Muscle of leg (tissue), 11 donors: ENCODE results near the gene IRF6. TPM values are rescaled to one million over a fixed set of nuclear protein-coding genes. Genes with fewer than 3 reads are reported as not detected.

Source experiments
- DNase-seq: peaks from one replicate; pipeline ENCODE4 v3.0.0; 2013
- H3K27ac ChIP-seq: one replicate; pipeline ENCODE4 v1.5.1; 2013; ENCODE audit warnings: mild to moderate bottlenecking, low read length, control low read depth
- H3K27me3 ChIP-seq: one replicate; pipeline ENCODE4 v1.6.1; 2013; ENCODE audit warnings: low read length; ENCODE audit not compliant: control insufficient read depth, insufficient read depth
- H3K36me3 ChIP-seq: one replicate; pipeline ENCODE4 v1.6.1; 2013; ENCODE audit warnings: low read length; ENCODE audit not compliant: control insufficient read depth, insufficient read depth
- H3K4me1 ChIP-seq: one replicate; pipeline ENCODE4 v1.6.1; 2013; ENCODE audit warnings: low read length; ENCODE audit not compliant: control insufficient read depth, insufficient read depth
- H3K4me3 ChIP-seq: one replicate; pipeline ENCODE4 v1.5.1; 2013; ENCODE audit warnings: low read length, control low read depth
- H3K9me3 ChIP-seq: replicated peaks from 2 replicates; pipeline ENCODE4 v1.6.1; 2013; ENCODE audit warnings: low read depth, low read length; ENCODE audit not compliant: control insufficient read depth
- WGBS: methylation state at CpG from one replicate; pipeline ENCODE4 v1.1.5; 2013; ENCODE audit warnings: missing lambda C conversion rate; ENCODE audit not compliant: insufficient coverage; 5-methylcytosine and 5-hydroxymethylcytosine counted together
- polyA plus RNA-seq, 8 donors: library from polyadenylated mRNA; unstranded; fragments of 120-200 nt; gene quantifications; one replicate each; pipeline versions ENCODE4 v1.2.1 to v1.2.3, GENCODE V29; 2013; ENCODE audit warnings: inconsistent platforms in 1 of 8, low replicate concordance in 1 of 8; ENCODE audit not compliant: insufficient read length in 8 of 8, insufficient read depth in 1 of 8
- total RNA-seq: library from RNA; stranded (reverse); fragments of 120-200 nt; gene quantifications from one replicate; pipeline ENCODE4 v1.2.4, GENCODE V29; 2013

The IRF6 gene
- total and polyA plus RNA-seq, 9 donors, result 0.20 to 6.1 (median 0.66) TPM

GRCh38 chr1:209751627-209752231 lies 54.2 kb downstream of the IRF6 start:
- peaks cover under 1% of the 10 kb centered on the region for H3K27me3 ChIP-seq
- H3K4me1 ChIP-seq, result peaks cover 9% of the 10 kb centered on the region
- no peak for DNase-seq
- H3K9me3 ChIP-seq, result no peaks in the 10 kb centered on the region
- WGBS, result 69% methylated on average over 3 of the region's 5 CpGs
- no peak overlapping the region for H3K27ac ChIP-seq
- no peaks in the 10 kb centered on the region for H3K36me3 ChIP-seq
- H3K4me3 ChIP-seq, result no peak overlapping the region

- H3K4me3 ChIP-seq, result no peak overlapping the region
- H3K27me3 ChIP-seq, result no peaks in the 10 kb centered on the region
- peaks cover 9% of the 10 kb centered on the region for H3K4me1 ChIP-seq
- 60% methylated on average over 1 of the region's 6 CpGs for WGBS
- no peaks in the 10 kb centered on the region for H3K9me3 ChIP-seq
- H3K36me3 ChIP-seq, result no peaks in the 10 kb centered on the region
- DNase-seq, result no peak
- no peak overlapping the region for H3K27ac ChIP-seq
Measured at GRCh38 chr1:209749670-209750323, 56.1 kb downstream of the IRF6 start.

- no peak for DNase-seq
- Histone ChIP-seq H3K36me3 (no peaks in the 10 kb centered on the region), H3K4me1 (peaks cover 9% of the 10 kb centered on the region), H3K27ac (no peak overlapping the region), H3K4me3 (no peak overlapping the region), H3K9me3 (no peaks in the 10 kb centered on the region), H3K27me3 (peaks cover 3% of the 10 kb centered on the region)
- WGBS, result no CpG with 5 or more reads among the region's 2 CpGs
Measured at GRCh38 chr1:209749205-209749604, 56.7 kb downstream of the IRF6 start.

GRCh38 chr1:209748620-209749019 lies 57.3 kb downstream of the IRF6 start:
- Histone ChIP-seq H3K4me3 (no peak overlapping the region), H3K4me1 (peaks cover 9% of the 10 kb centered on the region), H3K36me3 (no peaks in the 10 kb centered on the region), H3K9me3 (no peaks in the 10 kb centered on the region), H3K27ac (no peak overlapping the region), H3K27me3 (peaks cover 3% of the 10 kb centered on the region)
- DNase-seq, result no peak
- WGBS, result 42% methylated on average over 4 of the region's 4 CpGs

- H3K27me3 ChIP-seq, result peaks cover 3% of the 10 kb centered on the region
- peak; percentile 84 for DNase-seq
- no peaks in the 10 kb centered on the region for H3K36me3 ChIP-seq
- no peaks in the 10 kb centered on the region for H3K9me3 ChIP-seq
- WGBS, result 7% methylated on average over 37 of the region's 37 CpGs
- H3K27ac ChIP-seq, result no peak overlapping the region
- peak overlapping the region; percentile 30 for H3K4me3 ChIP-seq
- H3K4me1 ChIP-seq, result peaks cover 9% of the 10 kb centered on the region
Measured at GRCh38 chr1:209747580-209748262, 58.2 kb downstream of the IRF6 start.

GRCh38 chr1:209746451-209747165 lies 59.3 kb downstream of the IRF6 start:
- H3K27me3 ChIP-seq, result peaks cover 3% of the 10 kb centered on the region
- no peaks in the 10 kb centered on the region for H3K9me3 ChIP-seq
- H3K4me1 ChIP-seq, result peaks cover 9% of the 10 kb centered on the region
- DNase-seq, result no peak
- H3K4me3 ChIP-seq, result no peak overlapping the region
- H3K27ac ChIP-seq, result no peak overlapping the region
- no peaks in the 10 kb centered on the region for H3K36me3 ChIP-seq
- 70% methylated on average over 2 of the region's 4 CpGs for WGBS

GRCh38 chr1:209743145-209743482 lies 62.8 kb downstream of the IRF6 start:
- no peak for DNase-seq
- WGBS, result no CpG with 5 or more reads among the region's 2 CpGs

GRCh38 chr1:209742409-209743144 lies 63.4 kb downstream of the IRF6 start:
- Histone ChIP-seq H3K9me3 (no peaks in the 10 kb centered on the region), H3K4me3 (no peak overlapping the region), H3K4me1 (peaks cover 3% of the 10 kb centered on the region), H3K27ac (no peak overlapping the region), H3K27me3 (peaks cover 3% of the 10 kb centered on the region), H3K36me3 (no peaks in the 10 kb centered on the region)
- peak; percentile 51 for DNase-seq
- WGBS, result 80% methylated on average over 1 of the region's 8 CpGs

More at GRCh38 chr1:209743145-209743482, 62.8 kb downstream of the IRF6 start:
- Histone ChIP-seq H3K4me1 (peaks cover 8% of the 10 kb centered on the region), H3K27me3 (peaks cover 3% of the 10 kb centered on the region), H3K4me3 (no peak overlapping the region), H3K36me3 (no peaks in the 10 kb centered on the region), H3K9me3 (no peaks in the 10 kb centered on the region), H3K27ac (no peak overlapping the region)

GRCh38 chr1:209741889-209742288 lies 64.1 kb downstream of the IRF6 start:
- Histone ChIP-seq H3K27me3 (peaks cover 3% of the 10 kb centered on the region), H3K36me3 (no peaks in the 10 kb centered on the region), H3K4me1 (no peaks in the 10 kb centered on the region), H3K9me3 (no peaks in the 10 kb centered on the region), H3K27ac (no peak overlapping the region), H3K4me3 (no peak overlapping the region)
- 94% methylated on average over 1 of the region's 2 CpGs for WGBS
- DNase-seq, result no peak
